22Rv1 (cell line): ENCODE measurements around the gene HCFC1R1.

Source experiments
- H3K27ac ChIP-seq: fragments of 450-650 bp; 2 replicates; pipeline ENCODE4 v1.5.1; 2017
- CTCF ChIP-seq: fragments of 450-650 bp; IDR thresholded peaks from 2 replicates; pipeline ENCODE4 v1.5.1; 2017; ENCODE audit warnings: mild to moderate bottlenecking
- ZFX ChIP-seq: fragments of 450-650 bp; IDR thresholded peaks from 2 replicates; pipeline ENCODE4 v1.6.1; 2017; ENCODE audit warnings: antibody characterized with exemption, borderline replicate concordance

The HCFC1R1 gene

GRCh38 chr16:3066440-3066748 lies 42.7 kb upstream of the HCFC1R1 start:
- H3K27ac ChIP-seq: no peak overlapping the region
- TF ChIP-seq CTCF: no peak
- TF ChIP-seq ZFX: no peak

- TF ChIP-seq ZFX: no peak
- no peak for TF ChIP-seq CTCF
- H3K27ac ChIP-seq: no peak overlapping the region
Observed at GRCh38 chr16:3065742-3066439, 42.1 kb upstream of the HCFC1R1 start.

- no peak for TF ChIP-seq CTCF
- no peak for TF ChIP-seq ZFX
- no peak within 1 kb of the TSS for H3K27ac ChIP-seq
Observed at GRCh38 chr16:3065069-3065741, 41.5 kb upstream of the HCFC1R1 start, which contains the start of gene IL32. Gene IL32 (plus strand): TSS chr16:3065640. CDS start chr16:3065812, 172 bp downstream.

- TF ChIP-seq CTCF (no peak), ZFX (no peak)
- H3K27ac ChIP-seq: no peak overlapping the region
Observed at GRCh38 chr16:3063625-3064386, 40.1 kb upstream of the HCFC1R1 start.

- no peak overlapping the region for H3K27ac ChIP-seq
- no peak for TF ChIP-seq CTCF
- no peak for TF ChIP-seq ZFX
Observed at GRCh38 chr16:3062553-3062952, 38.8 kb upstream of the HCFC1R1 start.

GRCh38 chr16:3060339-3061127 lies 36.8 kb upstream of the HCFC1R1 start:
- TF ChIP-seq CTCF (no peak), ZFX (no peak)
- no peak overlapping the region for H3K27ac ChIP-seq
